Gastrocnemius medialis (tissue), 4 donors: ENCODE measurements around the gene LRRTM1. TPM values are rescaled to one million over a fixed set of nuclear protein-coding genes. Genes with fewer than 3 reads are reported as not detected.

Experiments used
- ATAC-seq, 2 donors: fragments of 150-250 bp; one replicate each; pipeline ENCODE4 v1.9.1; 2016
- DNase-seq, 2 donors: peaks; one replicate each; pipeline ENCODE4 v3.0.0-alpha.2; 2019
- H3K27ac ChIP-seq, 4 donors: fragments of 200-600 bp; sonication (generic); 1 replicate in 1 of 4; 2 replicates in 3 of 4; pipeline ENCODE4 v1.5.1; 2016 to 2018; ENCODE audit warnings: mild to moderate bottlenecking in 2 of 4, moderate library complexity in 1 of 4
- H3K27me3 ChIP-seq, 3 donors: fragments of 200-600 bp; sonication (generic) in 2 of 3; 1 replicate in 1 of 3; 2 replicates in 2 of 3; pipeline versions ENCODE4 v1.5.1 to v1.6.0; 2016 to 2019; ENCODE audit warnings: mild to moderate bottlenecking in 1 of 3, moderate library complexity in 1 of 3
- H3K36me3 ChIP-seq, 2 donors: fragments of 200-600 bp; sonication (generic) in 1 of 2; one replicate each; pipeline ENCODE4 v1.5.1; 2017 to 2018
- H3K4me1 ChIP-seq, 2 donors: fragments of 200-600 bp; sonication (generic) in 1 of 2; one replicate each; pipeline ENCODE4 v1.5.1; 2016 to 2017; ENCODE audit warnings: mild to moderate bottlenecking in 2 of 2
- H3K4me3 ChIP-seq, 4 donors: fragments of 200-600 bp; sonication (generic) in 3 of 4; 1 replicate in 1 of 4; 2 replicates in 3 of 4; pipeline ENCODE4 v1.5.1; 2016 to 2019; ENCODE audit warnings: mild to moderate bottlenecking in 2 of 4
- H3K9me3 ChIP-seq, 3 donors: fragments of 200-600 bp; sonication (generic) in 2 of 3; 1 replicate in 1 of 3; 2 replicates in 2 of 3; pipeline ENCODE4 v1.5.1; 2016 to 2019
- CTCF ChIP-seq, 5 experiments: fragments of 450-650 bp in 3 of 5; fragments of 200-600 bp in 2 of 5; sonication (generic) in 2 of 5; IDR thresholded peaks in 4 of 5; conservative IDR thresholded peaks in 1 of 5; 1 replicate in 4 of 5; 2 replicates in 1 of 5; pipeline ENCODE4 v1.5.1; 2016 to 2019; ENCODE audit warnings: antibody characterized with exemption in 5 of 5, mild to moderate bottlenecking in 3 of 5, moderate library complexity in 3 of 5
- POLR2A ChIP-seq, 2 donors: fragments of 450-650 bp; IDR thresholded peaks; one replicate each; pipeline ENCODE4 v1.6.1; 2017; ENCODE audit warnings: antibody characterized with exemption in 2 of 2, mild to moderate bottlenecking in 2 of 2, moderate library complexity in 2 of 2
- in situ Hi-C, 4 donors: fragments of 200-750 bp; cut with MboI; loops; one replicate each; pipeline versions ENCODE4 v1.15.0 to v1.8.0; 2017; ENCODE audit warnings: low sequenced_read_pairs in 4 of 4
- intact Hi-C: fragments of 100-400 bp; cut with DNase I; formaldehyde crosslinking; loops from one replicate; pipeline ENCODE4 v1.15.1; 2023; ENCODE audit warnings: low total_unique reads
- total RNA-seq, 4 donors: library from RNA; depleted of rRNA; stranded (reverse); fragments of >200 nt; gene quantifications; one replicate each; pipeline versions ENCODE4 v1.1.0 to v1.2.3, GENCODE V29; 2016

Gene LRRTM1
- total RNA-seq, 4 donors from 2014 or later = not detected

GRCh38 chr2:80330527-80331450 lies 26.2 kb upstream of the LRRTM1 start:
- TF ChIP-seq POLR2A (IDR thresholded peaks at IDR 0.05) (no peak), CTCF (IDR thresholded peaks at IDR 0.05 in 4 of 5, conservative IDR thresholded peaks at IDR 0.05 in 1 of 5) (no peak)
- Histone ChIP-seq H3K36me3 (no peaks in the 10 kb centered on the region), H3K4me1 (no peaks in the 10 kb centered on the region), H3K27me3 (no peaks in the 10 kb centered on the region), H3K4me3 (no peak overlapping the region), H3K9me3 (no peaks in the 10 kb centered on the region), H3K27ac (no peak overlapping the region)
- ATAC-seq = no peak
- intact Hi-C loops (no loop called here), in situ Hi-C loops (no loop called here)
- DNase-seq = no peak

- H3K36me3 ChIP-seq = no peaks in the 10 kb centered on the region
- no peak overlapping the region for H3K27ac ChIP-seq
- H3K4me1 ChIP-seq = no peaks in the 10 kb centered on the region
- intact Hi-C loops = loop anchor here (5.0 kb wide), 1 partner anchor 168 kb away; no protein-coding TSS in a partner anchor
- ATAC-seq = no peak
- DNase-seq = no peak
- H3K9me3 ChIP-seq = no peaks in the 10 kb centered on the region
- H3K4me3 ChIP-seq = no peak overlapping the region
- in situ Hi-C loops = loop anchor here in 1 of 4 donors (10.0 kb wide), 1 partner anchor 175 kb away; no protein-coding TSS in a partner anchor
- H3K27me3 ChIP-seq = no peaks in the 10 kb centered on the region
- TF ChIP-seq CTCF (IDR thresholded peaks at IDR 0.05 in 4 of 5, conservative IDR thresholded peaks at IDR 0.05 in 1 of 5) (no peak), POLR2A (IDR thresholded peaks at IDR 0.05) (no peak)
Measured at GRCh38 chr2:80329491-80329890, 24.9 kb upstream of the LRRTM1 start.

DNA sequence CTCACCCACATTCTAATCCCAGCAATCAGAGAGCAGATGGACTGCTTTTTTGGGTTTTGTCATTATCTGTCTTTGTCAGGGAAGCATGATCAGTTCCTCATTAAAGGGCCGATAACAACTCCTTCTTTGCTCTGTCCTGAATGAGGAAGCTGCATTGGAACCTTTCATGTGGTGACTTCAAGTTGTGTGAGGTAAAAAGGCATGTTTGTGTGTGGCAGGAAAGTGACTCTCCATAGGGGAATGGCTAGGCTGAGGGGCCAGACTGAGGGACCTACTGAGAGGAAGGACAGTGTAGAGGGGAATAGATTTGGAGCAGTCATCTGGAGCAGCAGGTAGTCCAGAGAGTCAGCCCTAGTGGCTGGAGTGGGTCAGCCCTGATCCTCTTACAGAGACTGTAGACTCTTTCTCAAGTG lies 23.6 kb upstream of the LRRTM1 start:
- intact Hi-C loops (loop anchor here (5.0 kb wide), 1 partner anchor 169 kb away; no protein-coding TSS in a partner anchor), in situ Hi-C loops (loop anchor here in 1 of 4 donors (10.0 kb wide), 1 partner anchor 177 kb away; no protein-coding TSS in a partner anchor)
- TF ChIP-seq CTCF (IDR thresholded peaks at IDR 0.05 in 4 of 5, conservative IDR thresholded peaks at IDR 0.05 in 1 of 5) = no peak
- no peak for TF ChIP-seq POLR2A (IDR thresholded peaks at IDR 0.05)
- H3K27me3 ChIP-seq = peaks cover 0 to 10% (median 0%) of the 10 kb centered on the region in 3 donors
- DNase-seq = no peak
- no peaks in the 10 kb centered on the region for H3K4me1 ChIP-seq
- no peaks in the 10 kb centered on the region for H3K9me3 ChIP-seq
- H3K36me3 ChIP-seq = no peaks in the 10 kb centered on the region
- no peak overlapping the region for H3K4me3 ChIP-seq
- no peak for ATAC-seq
- no peak overlapping the region for H3K27ac ChIP-seq

DNA sequence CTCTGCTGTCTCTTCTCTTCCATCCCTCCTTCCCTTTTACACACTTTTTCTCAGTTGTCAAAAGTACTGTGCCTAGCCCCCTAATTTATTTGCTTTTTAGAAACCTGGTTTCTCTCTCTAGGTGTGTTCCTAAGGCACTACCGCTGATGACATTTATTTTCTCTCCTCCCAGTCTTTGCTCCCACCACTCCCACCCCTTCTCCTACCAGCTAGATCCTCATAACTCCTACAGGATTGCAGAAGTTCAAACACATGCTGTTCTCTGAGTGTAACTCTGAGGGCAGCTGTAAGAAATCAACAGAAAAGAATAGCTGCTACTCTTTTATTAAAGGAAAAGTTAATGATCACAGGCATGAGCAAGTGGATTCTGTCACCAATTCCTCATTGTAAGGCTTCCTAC lies 22.3 kb upstream of the LRRTM1 start:
- no peak for ATAC-seq
- Histone ChIP-seq H3K27me3 (peaks cover 0 to 16% (median 10%) of the 10 kb centered on the region in 3 donors), H3K4me3 (no peak overlapping the region), H3K4me1 (no peaks in the 10 kb centered on the region), H3K27ac (no peak overlapping the region), H3K9me3 (no peaks in the 10 kb centered on the region), H3K36me3 (no peaks in the 10 kb centered on the region)
- intact Hi-C loops = loop anchor here (5.0 kb wide), 1 partner anchor 170 kb away; no protein-coding TSS in a partner anchor
- no peak for DNase-seq
- no peak for TF ChIP-seq CTCF (IDR thresholded peaks at IDR 0.05 in 4 of 5, conservative IDR thresholded peaks at IDR 0.05 in 1 of 5)
- no peak for TF ChIP-seq POLR2A (IDR thresholded peaks at IDR 0.05)
- in situ Hi-C loops = loop anchor here in 1 of 4 donors (10.0 kb wide), 1 partner anchor 178 kb away; no protein-coding TSS in a partner anchor
